ENCODE data around the gene DSCAM.

The DSCAM gene

DNA sequence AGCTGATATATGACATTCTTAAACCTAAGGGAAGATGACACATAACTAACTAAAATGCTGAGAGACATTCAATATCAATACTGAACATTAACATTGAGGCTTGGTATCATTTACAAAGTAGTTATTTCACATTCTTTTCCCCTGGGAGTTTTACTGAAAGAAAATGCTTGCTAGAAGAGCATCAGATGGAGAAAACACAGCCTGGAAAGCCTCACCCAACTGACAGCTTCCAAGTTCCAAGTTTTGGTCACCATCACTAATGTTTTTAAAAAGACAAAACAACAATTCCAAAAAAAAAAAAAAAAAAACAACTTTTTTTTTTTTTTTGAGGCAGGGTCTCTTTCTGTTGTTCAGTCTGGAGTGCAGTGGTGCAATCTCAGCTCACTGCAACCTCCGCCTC, 80.6 kb downstream of the DSCAM start:
- Mint-ChIP-seq H3K4me3 (no peak overlapping the region), H3K9me3 (no peaks in the 10 kb centered on the region), H3K36me3 (ENCODE audit: low read depth) (no peaks in the 10 kb centered on the region), H3K27ac (no peak overlapping the region), H3K27me3 (no peaks in the 10 kb centered on the region), H3K4me1 (no peaks in the 10 kb centered on the region)
- ATAC-seq (no peak), DNase-seq (no peak)

- no peak overlapping the region for H3K27ac Mint-ChIP-seq
- no peak overlapping the region for H3K4me3 Mint-ChIP-seq
- ATAC-seq (no peak), DNase-seq (no peak)
- no peaks in the 10 kb centered on the region for H3K36me3 Mint-ChIP-seq (ENCODE audit: low read depth)
- no peaks in the 10 kb centered on the region for H3K9me3 Mint-ChIP-seq
- no peaks in the 10 kb centered on the region for H3K4me1 Mint-ChIP-seq
- H3K27me3 Mint-ChIP-seq = no peaks in the 10 kb centered on the region
These were observed 81.1 kb downstream of the DSCAM start for GRCh38 chr21:40765811-40766210.

DNA sequence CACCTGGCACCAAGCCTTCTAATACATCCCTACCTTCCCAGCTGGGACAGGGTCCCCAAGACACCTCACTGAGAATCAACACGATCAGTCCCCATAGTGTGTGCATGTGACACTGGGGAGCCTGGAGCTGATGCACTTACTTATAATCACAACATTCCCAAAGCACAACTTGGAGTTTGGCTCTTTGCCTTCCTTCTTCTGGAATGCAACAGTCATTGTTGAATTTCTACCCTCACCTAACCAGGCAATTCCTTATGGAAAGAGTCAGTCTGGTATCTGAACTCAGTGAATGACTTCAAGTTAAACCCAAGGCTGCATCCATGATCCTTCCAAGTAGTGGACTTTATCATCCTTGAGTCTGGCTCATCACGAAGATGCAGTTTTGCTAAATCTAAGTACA, 86.1 kb downstream of the DSCAM start:
- no peak for ATAC-seq
- H3K27ac Mint-ChIP-seq = no peak overlapping the region
- H3K36me3 Mint-ChIP-seq (ENCODE audit: low read depth) = no peaks in the 10 kb centered on the region
- no peaks in the 10 kb centered on the region for H3K9me3 Mint-ChIP-seq
- H3K4me1 Mint-ChIP-seq = no peaks in the 10 kb centered on the region
- peaks cover 7% of the 10 kb centered on the region for H3K27me3 Mint-ChIP-seq
- H3K4me3 Mint-ChIP-seq = no peak overlapping the region
- DNase-seq = no peak

DNA sequence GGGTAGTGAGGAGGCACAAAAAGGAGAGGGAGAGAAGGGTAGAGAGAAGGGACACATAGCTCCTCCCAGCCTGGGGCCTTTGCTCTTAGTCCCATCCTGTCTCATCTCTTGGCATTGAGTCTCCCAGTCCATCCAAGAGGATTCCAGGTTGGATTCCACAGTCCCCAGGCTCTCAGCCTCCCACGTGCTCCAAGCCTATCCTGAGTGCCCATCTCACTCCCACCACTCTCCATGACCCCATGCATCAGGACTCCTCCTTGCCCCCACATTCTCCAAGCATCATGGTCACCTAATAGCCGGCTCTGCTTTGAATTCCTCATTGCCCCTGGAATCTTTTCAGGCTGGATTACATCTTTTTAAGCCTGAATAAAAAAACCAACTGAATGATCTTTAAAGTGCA, 87.9 kb downstream of the DSCAM start:
- no peak for ATAC-seq
- DNase-seq = no peak
- Mint-ChIP-seq H3K36me3 (ENCODE audit: low read depth) (no peaks in the 10 kb centered on the region), H3K4me3 (no peak overlapping the region), H3K27me3 (peaks cover 9% of the 10 kb centered on the region), H3K27ac (no peak overlapping the region), H3K9me3 (no peaks in the 10 kb centered on the region), H3K4me1 (no peaks in the 10 kb centered on the region)

- Mint-ChIP-seq H3K9me3 (no peaks in the 10 kb centered on the region), H3K36me3 (ENCODE audit: low read depth) (no peaks in the 10 kb centered on the region), H3K4me3 (no peak overlapping the region), H3K27me3 (peaks cover 9% of the 10 kb centered on the region), H3K4me1 (no peaks in the 10 kb centered on the region), H3K27ac (no peak overlapping the region)
- DNase-seq (no peak), ATAC-seq (no peak)
These were observed 89.6 kb downstream of the DSCAM start for GRCh38 chr21:40757366-40757765.

- Mint-ChIP-seq H3K9me3 (no peaks in the 10 kb centered on the region), H3K27ac (no peak overlapping the region), H3K36me3 (ENCODE audit: low read depth) (no peaks in the 10 kb centered on the region), H3K4me3 (no peak overlapping the region), H3K4me1 (no peaks in the 10 kb centered on the region), H3K27me3 (peaks cover 7% of the 10 kb centered on the region)
- ATAC-seq = no peak
- no peak for DNase-seq
These were observed 92.5 kb downstream of the DSCAM start for GRCh38 chr21:40754466-40754865.

- Mint-ChIP-seq H3K4me1 (no peaks in the 10 kb centered on the region), H3K27ac (no peak overlapping the region), H3K27me3 (peaks cover 2% of the 10 kb centered on the region), H3K36me3 (ENCODE audit: low read depth) (no peaks in the 10 kb centered on the region), H3K9me3 (no peaks in the 10 kb centered on the region), H3K4me3 (no peak overlapping the region)
- no peak for DNase-seq
- ATAC-seq = no peak
These were observed 93.2 kb downstream of the DSCAM start for GRCh38 chr21:40753756-40754155.

GRCh38 chr21:40752125-40752524, 94.8 kb downstream of the DSCAM start:
- Mint-ChIP-seq H3K27me3 (peaks cover 2% of the 10 kb centered on the region), H3K27ac (no peak overlapping the region), H3K36me3 (ENCODE audit: low read depth) (no peaks in the 10 kb centered on the region), H3K9me3 (no peaks in the 10 kb centered on the region), H3K4me3 (no peak overlapping the region), H3K4me1 (no peaks in the 10 kb centered on the region)
- DNase-seq = no peak
- ATAC-seq = no peak

DNA sequence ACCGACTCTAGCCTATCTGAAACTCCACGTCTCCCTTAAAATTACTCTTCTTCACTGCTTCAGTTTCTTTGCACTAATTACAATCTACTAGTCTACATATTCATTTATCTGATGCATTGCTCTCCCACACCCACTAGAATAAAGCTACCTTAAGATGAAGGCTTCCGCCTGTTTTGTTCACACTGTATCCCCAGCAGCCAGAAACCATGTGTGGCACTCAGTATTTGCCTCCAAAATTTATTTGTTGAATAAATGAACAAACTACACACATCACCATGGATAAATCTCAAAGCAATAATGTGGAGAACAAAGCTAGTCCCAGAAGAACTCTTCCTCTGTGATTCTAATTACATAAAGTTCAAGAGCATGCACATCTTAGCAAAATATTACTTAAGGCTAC, 95.7 kb downstream of the DSCAM start:
- Mint-ChIP-seq H3K4me3 (no peak overlapping the region), H3K27ac (no peak overlapping the region), H3K9me3 (no peaks in the 10 kb centered on the region), H3K36me3 (ENCODE audit: low read depth) (no peaks in the 10 kb centered on the region), H3K27me3 (peaks cover 4% of the 10 kb centered on the region), H3K4me1 (no peaks in the 10 kb centered on the region)
- DNase-seq (no peak), ATAC-seq (no peak)

GRCh38 chr21:40736145-40736544, 110.8 kb downstream of the DSCAM start:
- Mint-ChIP-seq H3K4me1 (no peaks in the 10 kb centered on the region), H3K36me3 (ENCODE audit: low read depth) (no peaks in the 10 kb centered on the region), H3K9me3 (no peaks in the 10 kb centered on the region), H3K4me3 (no peak overlapping the region), H3K27ac (no peak overlapping the region), H3K27me3 (no peaks in the 10 kb centered on the region)
- DNase-seq (no peak), ATAC-seq (no peak)

- no peaks in the 10 kb centered on the region for H3K36me3 Mint-ChIP-seq (ENCODE audit: low read depth)
- no peak for ATAC-seq
- no peaks in the 10 kb centered on the region for H3K9me3 Mint-ChIP-seq
- no peak overlapping the region for H3K27ac Mint-ChIP-seq
- H3K4me1 Mint-ChIP-seq = no peaks in the 10 kb centered on the region
- H3K27me3 Mint-ChIP-seq = no peaks in the 10 kb centered on the region
- no peak for DNase-seq
- no peak overlapping the region for H3K4me3 Mint-ChIP-seq
These were observed 113.9 kb downstream of the DSCAM start for GRCh38 chr21:40733024-40733397.

DNA sequence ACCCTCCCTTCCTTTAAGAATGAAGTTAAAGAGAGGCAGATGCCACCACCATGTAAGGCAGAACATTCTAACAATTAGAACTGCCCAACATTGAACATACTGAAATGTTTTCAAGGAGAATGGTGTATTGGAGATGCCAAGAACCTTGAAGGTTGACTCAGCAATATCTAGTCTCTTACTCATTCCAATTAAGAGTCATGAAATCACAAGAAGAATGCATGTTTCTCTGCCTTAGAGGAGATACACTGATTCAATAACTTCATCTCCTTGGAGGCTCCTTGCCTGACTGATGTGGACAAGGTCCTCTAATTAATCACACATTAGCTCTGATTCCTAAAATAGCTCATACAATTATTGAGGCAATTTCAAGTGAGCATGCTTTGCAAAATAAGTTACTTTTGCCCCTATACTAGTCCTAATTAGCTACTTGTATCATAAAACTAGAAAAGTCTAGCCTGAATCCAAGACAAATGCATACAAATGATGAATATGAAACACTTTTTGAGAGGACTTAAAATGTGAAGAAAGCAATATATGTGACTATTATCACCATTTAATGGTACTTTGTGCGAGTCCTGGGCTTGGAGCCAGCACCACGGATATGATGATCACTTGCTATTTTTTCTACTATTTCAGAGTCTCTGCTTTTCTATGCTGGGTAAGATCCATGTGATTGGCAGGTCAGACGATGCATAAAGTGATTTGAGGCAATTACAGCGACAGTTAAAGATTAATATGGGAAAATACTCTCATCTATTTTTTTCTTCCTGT, 114.5 kb downstream of the DSCAM start:
- Mint-ChIP-seq H3K27me3 (no peaks in the 10 kb centered on the region), H3K4me3 (no peak overlapping the region), H3K9me3 (no peaks in the 10 kb centered on the region), H3K27ac (no peak overlapping the region), H3K4me1 (no peaks in the 10 kb centered on the region), H3K36me3 (ENCODE audit: low read depth) (no peaks in the 10 kb centered on the region)
- no peak for DNase-seq
- no peak for ATAC-seq

- ATAC-seq = no peak
- no peak for DNase-seq
- Mint-ChIP-seq H3K4me3 (no peak overlapping the region), H3K36me3 (ENCODE audit: low read depth) (no peaks in the 10 kb centered on the region), H3K9me3 (no peaks in the 10 kb centered on the region), H3K27me3 (no peaks in the 10 kb centered on the region), H3K27ac (no peak overlapping the region), H3K4me1 (no peaks in the 10 kb centered on the region)
These were observed 115.8 kb downstream of the DSCAM start for GRCh38 chr21:40731206-40731605.

DNA sequence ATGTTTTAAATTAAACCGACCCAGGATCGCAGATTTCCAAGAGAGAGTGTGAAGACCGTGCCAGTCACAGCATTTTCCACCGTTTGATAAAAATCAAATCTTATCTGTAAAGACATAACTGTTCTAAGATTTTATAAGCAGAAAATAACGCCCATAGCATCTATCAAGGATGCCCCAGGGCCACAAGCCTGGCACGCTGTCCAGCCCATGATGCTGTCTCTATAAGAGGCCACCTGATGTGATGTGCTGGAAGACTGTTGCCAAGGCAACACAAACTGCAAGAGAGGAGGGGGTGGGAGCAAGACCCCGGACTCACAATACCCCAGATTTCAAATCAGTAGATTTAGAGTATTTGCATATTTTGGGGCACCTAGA, 116.5 kb downstream of the DSCAM start:
- H3K4me1 Mint-ChIP-seq = no peaks in the 10 kb centered on the region
- DNase-seq (no peak), ATAC-seq (no peak)
- no peak overlapping the region for H3K27ac Mint-ChIP-seq
- no peaks in the 10 kb centered on the region for H3K9me3 Mint-ChIP-seq
- H3K36me3 Mint-ChIP-seq (ENCODE audit: low read depth) = no peaks in the 10 kb centered on the region
- H3K27me3 Mint-ChIP-seq = no peaks in the 10 kb centered on the region
- no peak overlapping the region for H3K4me3 Mint-ChIP-seq

- Mint-ChIP-seq H3K36me3 (ENCODE audit: low read depth) (no peaks in the 10 kb centered on the region), H3K27ac (no peak overlapping the region), H3K27me3 (no peaks in the 10 kb centered on the region), H3K9me3 (no peaks in the 10 kb centered on the region), H3K4me3 (no peak overlapping the region), H3K4me1 (no peaks in the 10 kb centered on the region)
- DNase-seq (no peak), ATAC-seq (no peak)
These were observed 117.1 kb downstream of the DSCAM start for GRCh38 chr21:40729761-40730425.

All from activated naive CD8-positive, alpha-beta T cell treated with anti-CD3 and anti-CD28 coated beads, Interleukin-2, amount 50 U/mL, for 24 hours (primary cell).